AG04450 (cell line): ENCODE results near the gene CDH4. TPM values are rescaled to one million over a fixed set of nuclear protein-coding genes. Genes with fewer than 3 reads are reported as not detected.

Source experiments
- CTCF ChIA-PET: fragments of 300-600, 350-600 bp; formaldehyde crosslinking; extraction: SDS; loops from one replicate; lab custom pipeline; 2022; ENCODE audit warnings: antibody characterized with exemption, inconsistent platforms; lab: Charles Lee
- POLR2A ChIA-PET: fragments of 350-600 bp; formaldehyde crosslinking; extraction: SDS; loops from one replicate; lab custom pipeline; 2021; ENCODE audit warnings: antibody characterized with exemption, inconsistent platforms; lab: Yijun Ruan, JAX
- DNase-seq: peaks from one replicate; pipeline ENCODE4 v3.0.0-alpha.2; 2011; ENCODE audit warnings: low read depth, low spot score
- H3K27ac ChIP-seq: one replicate; pipeline ENCODE4 v1.5.1; 2012; ENCODE audit warnings: low read depth, low read length, control low read depth
- H3K27me3 ChIP-seq: one replicate; pipeline ENCODE4 v1.6.0; 2012; ENCODE audit warnings: low read length; ENCODE audit not compliant: control insufficient read depth, insufficient read depth
- H3K4me3 ChIP-seq: 2 replicates; pipeline ENCODE4 v1.5.1; 2011; ENCODE audit warnings: mild to moderate bottlenecking, low read depth, low read length, control low read depth
- H3K9me3 ChIP-seq: 2 replicates; pipeline ENCODE4 v1.5.1; 2012; ENCODE audit warnings: low read length; ENCODE audit not compliant: control insufficient read depth, insufficient read depth
- CTCF ChIP-seq: IDR thresholded peaks from 2 replicates; pipeline ENCODE4 v1.5.1; 2011; ENCODE audit warnings: low read depth, low read length, control low read depth, inconsistent platforms
- polyA plus RNA-seq: library from polyadenylated mRNA; depleted of rRNA; stranded (reverse); fragments of >200 nt; gene quantifications from 2 replicates; pipeline ENCODE4 v1.2.3, GENCODE V29; 2011

CDH4 gene
- polyA plus RNA-seq, 1 experiment = 1.6 TPM

- DNase-seq = no peak
- Histone ChIP-seq H3K4me3 (no peak overlapping the region), H3K9me3 (no peaks in the 10 kb centered on the region; the same call in 1 of the 2 replicates), H3K27me3 (peaks cover 2% of the 10 kb centered on the region), H3K27ac (no peak overlapping the region)
- TF ChIP-seq CTCF = no peak
- ChIA-PET CTCF (no interaction called here), POLR2A (no interaction called here)
Observed at GRCh38 chr20:61779176-61779965, 527.3 kb downstream of the CDH4 start.

GRCh38 chr20:61780066-61780465 is 528.0 kb downstream of the CDH4 start:
- CTCF ChIA-PET = no interaction called here

GRCh38 chr20:61784801-61785566 is 532.9 kb downstream of the CDH4 start:
- CTCF ChIA-PET = no interaction called here

More at GRCh38 chr20:61780066-61780465, 528.0 kb downstream of the CDH4 start:
- no peak overlapping the region for H3K27ac ChIP-seq
- no peak for DNase-seq
- POLR2A ChIA-PET = no interaction called here
- H3K27me3 ChIP-seq = peaks cover 2% of the 10 kb centered on the region
- no peak for TF ChIP-seq CTCF
- no peak overlapping the region for H3K4me3 ChIP-seq
- no peaks in the 10 kb centered on the region; the same call in 1 of the 2 replicates for H3K9me3 ChIP-seq

GRCh38 chr20:61785567-61785816 is 533.4 kb downstream of the CDH4 start:
- peaks cover 5% of the 10 kb centered on the region for H3K27me3 ChIP-seq
- DNase-seq = no peak
- POLR2A ChIA-PET = no interaction called here
- no peak for TF ChIP-seq CTCF
- H3K27ac ChIP-seq = no peak overlapping the region
- no peaks in the 10 kb centered on the region for H3K9me3 ChIP-seq
- H3K4me3 ChIP-seq = no peak overlapping the region
- CTCF ChIA-PET = no interaction called here

More at GRCh38 chr20:61784801-61785566, 532.9 kb downstream of the CDH4 start:
- TF ChIP-seq CTCF = no peak
- POLR2A ChIA-PET = no interaction called here
- H3K4me3 ChIP-seq = no peak overlapping the region
- DNase-seq = no peak
- H3K27me3 ChIP-seq = peaks cover 5% of the 10 kb centered on the region
- no peaks in the 10 kb centered on the region for H3K9me3 ChIP-seq
- no peak overlapping the region for H3K27ac ChIP-seq

- Histone ChIP-seq H3K9me3 (no peaks in the 10 kb centered on the region), H3K4me3 (no peak overlapping the region), H3K27me3 (peaks cover 5% of the 10 kb centered on the region), H3K27ac (no peak overlapping the region)
- TF ChIP-seq CTCF = no peak
- POLR2A ChIA-PET = no interaction called here
- DNase-seq = no peak
- CTCF ChIA-PET = no interaction called here
Observed at GRCh38 chr20:61786230-61786629, 534.2 kb downstream of the CDH4 start.
